ENCODE results near the gene STRA8. TPM values are rescaled to one million over a fixed set of nuclear protein-coding genes. Genes with fewer than 3 reads are reported as not detected.

The STRA8 gene
- total RNA-seq, 2 donors from 2014 or later, result not detected

DNA sequence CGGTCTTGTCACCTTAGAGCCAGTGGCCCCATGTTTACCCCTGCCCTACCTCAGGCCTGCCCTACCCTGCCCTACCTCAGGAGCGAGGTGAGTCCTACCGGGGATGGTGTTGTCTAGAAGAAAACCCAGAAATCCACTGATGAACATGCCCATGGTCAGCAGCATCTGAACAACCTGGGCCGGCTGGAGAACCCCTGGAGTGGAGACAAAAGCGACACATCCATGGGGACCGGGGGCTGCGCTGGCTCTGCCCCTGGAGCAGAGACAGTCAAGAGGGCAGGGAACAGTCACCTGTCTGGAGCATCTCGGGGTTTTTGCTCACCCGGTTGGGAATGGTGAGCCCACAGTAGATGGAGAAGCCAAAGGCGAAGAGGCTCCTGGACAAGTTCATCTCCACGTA is 36.3 kb downstream of the STRA8 start:
- DNase-seq (ENCODE audit: low spot score), result no peak

DNA sequence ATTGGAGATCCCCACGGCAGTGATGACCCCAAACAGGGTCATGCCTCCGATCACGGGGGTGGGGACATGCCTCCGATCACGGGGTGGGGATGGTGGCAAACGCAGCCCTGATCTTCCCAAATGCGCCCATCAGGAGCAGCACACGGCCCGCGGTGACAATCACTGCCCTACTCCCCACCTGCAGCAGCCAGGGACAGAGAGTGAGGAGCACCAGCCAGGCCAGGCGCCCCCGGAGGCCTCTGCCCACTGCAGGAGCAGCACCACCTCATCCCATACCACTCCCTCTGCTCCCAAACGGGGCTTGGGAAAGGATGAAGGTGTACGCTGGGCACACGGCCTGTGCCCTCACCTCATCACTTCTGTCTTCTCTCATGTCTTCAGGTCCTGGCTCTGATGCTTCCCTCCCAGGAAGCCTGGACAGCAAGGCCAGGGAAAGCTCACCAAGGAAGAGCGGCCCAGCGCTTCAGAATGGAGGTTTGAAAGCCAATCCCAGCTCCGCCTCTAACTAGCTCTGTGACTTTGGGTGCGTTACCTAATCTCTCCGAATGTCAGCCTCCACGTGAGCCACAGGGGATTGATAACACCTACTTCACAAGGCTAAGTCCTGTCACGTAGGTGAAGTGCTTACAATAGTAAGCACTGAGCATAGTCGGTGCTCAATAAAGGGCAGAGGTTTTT is 37.1 kb downstream of the STRA8 start:
- H3K4me1 ChIP-seq, result no peaks in the 10 kb centered on the region
- TF ChIP-seq, protein P1, sequence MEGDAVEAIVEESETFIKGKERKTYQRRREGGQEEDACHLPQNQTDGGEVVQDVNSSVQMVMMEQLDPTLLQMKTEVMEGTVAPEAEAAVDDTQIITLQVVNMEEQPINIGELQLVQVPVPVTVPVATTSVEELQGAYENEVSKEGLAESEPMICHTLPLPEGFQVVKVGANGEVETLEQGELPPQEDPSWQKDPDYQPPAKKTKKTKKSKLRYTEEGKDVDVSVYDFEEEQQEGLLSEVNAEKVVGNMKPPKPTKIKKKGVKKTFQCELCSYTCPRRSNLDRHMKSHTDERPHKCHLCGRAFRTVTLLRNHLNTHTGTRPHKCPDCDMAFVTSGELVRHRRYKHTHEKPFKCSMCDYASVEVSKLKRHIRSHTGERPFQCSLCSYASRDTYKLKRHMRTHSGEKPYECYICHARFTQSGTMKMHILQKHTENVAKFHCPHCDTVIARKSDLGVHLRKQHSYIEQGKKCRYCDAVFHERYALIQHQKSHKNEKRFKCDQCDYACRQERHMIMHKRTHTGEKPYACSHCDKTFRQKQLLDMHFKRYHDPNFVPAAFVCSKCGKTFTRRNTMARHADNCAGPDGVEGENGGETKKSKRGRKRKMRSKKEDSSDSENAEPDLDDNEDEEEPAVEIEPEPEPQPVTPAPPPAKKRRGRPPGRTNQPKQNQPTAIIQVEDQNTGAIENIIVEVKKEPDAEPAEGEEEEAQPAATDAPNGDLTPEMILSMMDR (IDR thresholded peaks at IDR 0.05), result no peak
- H3K4me3 ChIP-seq, result no peak overlapping the region
- H3K27me3 ChIP-seq, result no peaks in the 10 kb centered on the region
- no peaks in the 10 kb centered on the region for H3K36me3 ChIP-seq
- H3K9me3 ChIP-seq, result peaks cover 0 to 15% of the 10 kb centered on the region in 2 donors
- H3K27ac ChIP-seq, result no peak overlapping the region
- no peak for DNase-seq (ENCODE audit: low spot score)

More for the DNA sequence above, 36.3 kb downstream of the STRA8 start:
- TF ChIP-seq, protein P1 (IDR thresholded peaks at IDR 0.05), result no peak
- Histone ChIP-seq H3K27me3 (no peaks in the 10 kb centered on the region), H3K4me1 (no peaks in the 10 kb centered on the region), H3K36me3 (no peaks in the 10 kb centered on the region), H3K4me3 (no peak overlapping the region), H3K9me3 (peaks cover 0 to 23% of the 10 kb centered on the region in 2 donors), H3K27ac (no peak overlapping the region)

GRCh38 chr7:135271255-135271615 is 37.6 kb downstream of the STRA8 start:
- Histone ChIP-seq H3K27me3 (no peaks in the 10 kb centered on the region), H3K9me3 (peaks cover 0 to 10% of the 10 kb centered on the region in 2 donors), H3K36me3 (no peaks in the 10 kb centered on the region), H3K27ac (no peak overlapping the region), H3K4me3 (no peak overlapping the region), H3K4me1 (no peaks in the 10 kb centered on the region)
- DNase-seq (ENCODE audit: low spot score), result no peak
- TF ChIP-seq, protein P1 (IDR thresholded peaks at IDR 0.05), result no peak

- no peaks in the 10 kb centered on the region for H3K27me3 ChIP-seq
- H3K36me3 ChIP-seq, result no peaks in the 10 kb centered on the region
- no peak for DNase-seq (ENCODE audit: low spot score)
- H3K9me3 ChIP-seq, result no peaks in the 10 kb centered on the region
- H3K4me3 ChIP-seq, result no peak overlapping the region
- no peaks in the 10 kb centered on the region for H3K4me1 ChIP-seq
- TF ChIP-seq, protein P1 (IDR thresholded peaks at IDR 0.05), result no peak
- no peak overlapping the region for H3K27ac ChIP-seq
Observed at GRCh38 chr7:135272303-135272702, 38.7 kb downstream of the STRA8 start.

- Histone ChIP-seq H3K4me1 (no peaks in the 10 kb centered on the region), H3K9me3 (no peaks in the 10 kb centered on the region), H3K4me3 (no peak overlapping the region), H3K27ac (no peak overlapping the region), H3K36me3 (no peaks in the 10 kb centered on the region), H3K27me3 (no peaks in the 10 kb centered on the region)
- TF ChIP-seq, protein P1 (IDR thresholded peaks at IDR 0.05), result no peak
- no peak for DNase-seq (ENCODE audit: low spot score)
Observed at GRCh38 chr7:135273581-135273980, 39.9 kb downstream of the STRA8 start.
